Frontal cortex (tissue), 4 donors: ENCODE measurements around the gene IRX5. TPM values are rescaled to one million over a fixed set of nuclear protein-coding genes. Genes with fewer than 3 reads are reported as not detected.

Source experiments
- DNase-seq, 2 donors: peaks; one replicate each; pipeline ENCODE4 v3.0.0; 2012; ENCODE audit warnings: low spot score in 2 of 2
- FAIRE-seq: peaks from 2 replicates; lab custom pipeline; 2012; peaks lifted over from hg19 to GRCh38; lab: Jason Lieb, UNC
- total RNA-seq: library from RNA; depleted of rRNA; stranded (reverse); fragments of >200 nt; gene quantifications from one replicate; pipeline ENCODE4 v1.2.3, GENCODE V29; 2014
- donor health status: control.
- donor health status: control.
- donor health status: control.

The IRX5 gene
- total RNA-seq, 1 donor from 2014 or later = 0.41 TPM

GRCh38 chr16:54929090-54930004 is 1.3 kb upstream of the IRX5 start:
- FAIRE-seq (peak; percentile 87), DNase-seq (peak; percentile 88 to 95)

GRCh38 chr16:54930869-54931119 is 129 bp downstream of the IRX5 start:
- FAIRE-seq = no peak
- DNase-seq = no peak

- FAIRE-seq (no peak), DNase-seq (peak; percentile 16 to 56)
These were observed 702 bp downstream of the IRX5 start for GRCh38 chr16:54931120-54932014.

GRCh38 chr16:54932021-54932660 is 1.5 kb downstream of the IRX5 start:
- DNase-seq = peak; percentile 6 to 31
- no peak for FAIRE-seq

GRCh38 chr16:54932737-54933254 is 2.1 kb downstream of the IRX5 start:
- FAIRE-seq (no peak), DNase-seq (peak in 1 of 2 donors; percentile 33)

GRCh38 chr16:54933281-54934011 is 2.8 kb downstream of the IRX5 start:
- no peak for FAIRE-seq
- DNase-seq = peak; percentile 11 to 28

GRCh38 chr16:54934481-54935265 is 4.0 kb downstream of the IRX5 start:
- DNase-seq (peak in 1 of 2 donors; percentile 32), FAIRE-seq (no peak)

GRCh38 chr16:54935266-54935968 is 4.8 kb downstream of the IRX5 start:
- peak in 1 of 2 donors; percentile 44 for DNase-seq
- FAIRE-seq = no peak

- peak; percentile 28 to 34 for DNase-seq
- FAIRE-seq = no peak
These were observed 5.7 kb downstream of the IRX5 start for GRCh38 chr16:54936201-54936978.

GRCh38 chr16:54936979-54937670 is 6.5 kb downstream of the IRX5 start:
- FAIRE-seq (no peak), DNase-seq (peak; percentile 25 to 53)

GRCh38 chr16:54937671-54938211 is 7.1 kb downstream of the IRX5 start:
- DNase-seq (peak in 1 of 2 donors; percentile 15), FAIRE-seq (no peak)

GRCh38 chr16:54938212-54939028 is 7.8 kb downstream of the IRX5 start:
- peak; percentile 16 to 18 for DNase-seq
- FAIRE-seq = no peak

- DNase-seq (peak in 1 of 2 donors; percentile 24), FAIRE-seq (no peak)
These were observed 8.3 kb downstream of the IRX5 start for GRCh38 chr16:54939029-54939346.

GRCh38 chr16:54939510-54940278 is 9.0 kb downstream of the IRX5 start:
- FAIRE-seq = no peak
- no peak for DNase-seq

- DNase-seq (no peak), FAIRE-seq (no peak)
These were observed 9.6 kb downstream of the IRX5 start for GRCh38 chr16:54940279-54940604.
